ENCODE results near the gene GRAMD2A. TPM values are rescaled to one million over a fixed set of nuclear protein-coding genes. Genes with fewer than 3 reads are reported as not detected.

The GRAMD2A gene
- total RNA-seq, 1 donor from 2014 or later: not detected

DNA sequence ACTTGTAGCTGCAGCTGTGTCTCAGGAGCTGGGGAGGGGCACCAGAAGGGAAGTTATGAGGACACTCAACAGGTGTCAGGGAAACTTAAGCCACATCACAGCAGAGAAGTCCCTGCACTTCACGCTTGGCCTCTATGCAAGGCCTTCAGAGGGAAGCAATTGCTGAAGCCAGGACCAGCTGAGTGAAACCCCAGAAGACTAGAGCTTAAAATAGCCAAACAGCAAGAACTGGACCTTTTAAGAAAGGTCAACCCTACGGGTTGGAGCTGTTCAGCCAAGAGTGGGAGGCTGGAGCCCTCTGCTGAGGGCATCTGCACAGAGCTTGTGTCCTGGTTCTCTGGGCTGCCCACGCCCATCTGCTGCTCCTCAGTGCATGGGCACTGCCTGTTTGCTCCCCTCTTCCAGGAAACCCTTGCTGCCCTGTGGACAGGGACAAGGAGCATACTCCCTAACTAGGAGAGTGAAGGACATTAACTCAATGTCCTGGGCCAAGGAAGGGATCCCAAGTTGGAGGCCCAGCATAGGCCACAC, 3.9 kb upstream of the GRAMD2A start:
- peaks cover 14% of the 10 kb centered on the region for H3K9me3 Mint-ChIP-seq (ENCODE audit: unreplicated experiment)
- peaks cover 11% of the 10 kb centered on the region for H3K27me3 Mint-ChIP-seq (ENCODE audit: unreplicated experiment)
- TF ChIP-seq, protein P1, sequence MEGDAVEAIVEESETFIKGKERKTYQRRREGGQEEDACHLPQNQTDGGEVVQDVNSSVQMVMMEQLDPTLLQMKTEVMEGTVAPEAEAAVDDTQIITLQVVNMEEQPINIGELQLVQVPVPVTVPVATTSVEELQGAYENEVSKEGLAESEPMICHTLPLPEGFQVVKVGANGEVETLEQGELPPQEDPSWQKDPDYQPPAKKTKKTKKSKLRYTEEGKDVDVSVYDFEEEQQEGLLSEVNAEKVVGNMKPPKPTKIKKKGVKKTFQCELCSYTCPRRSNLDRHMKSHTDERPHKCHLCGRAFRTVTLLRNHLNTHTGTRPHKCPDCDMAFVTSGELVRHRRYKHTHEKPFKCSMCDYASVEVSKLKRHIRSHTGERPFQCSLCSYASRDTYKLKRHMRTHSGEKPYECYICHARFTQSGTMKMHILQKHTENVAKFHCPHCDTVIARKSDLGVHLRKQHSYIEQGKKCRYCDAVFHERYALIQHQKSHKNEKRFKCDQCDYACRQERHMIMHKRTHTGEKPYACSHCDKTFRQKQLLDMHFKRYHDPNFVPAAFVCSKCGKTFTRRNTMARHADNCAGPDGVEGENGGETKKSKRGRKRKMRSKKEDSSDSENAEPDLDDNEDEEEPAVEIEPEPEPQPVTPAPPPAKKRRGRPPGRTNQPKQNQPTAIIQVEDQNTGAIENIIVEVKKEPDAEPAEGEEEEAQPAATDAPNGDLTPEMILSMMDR (IDR thresholded peaks at IDR 0.05; ENCODE audit: partially characterized antibody, unreplicated experiment): no peak
- no peaks in the 10 kb centered on the region for H3K36me3 Mint-ChIP-seq (ENCODE audit: unreplicated experiment)
- no peak overlapping the region for H3K4me3 Mint-ChIP-seq (ENCODE audit: unreplicated experiment)
- H3K27ac Mint-ChIP-seq (ENCODE audit: unreplicated experiment): no peak overlapping the region
- no peaks in the 10 kb centered on the region for H3K4me1 Mint-ChIP-seq (ENCODE audit: low read depth, unreplicated experiment)
- no peak for DNase-seq

DNA sequence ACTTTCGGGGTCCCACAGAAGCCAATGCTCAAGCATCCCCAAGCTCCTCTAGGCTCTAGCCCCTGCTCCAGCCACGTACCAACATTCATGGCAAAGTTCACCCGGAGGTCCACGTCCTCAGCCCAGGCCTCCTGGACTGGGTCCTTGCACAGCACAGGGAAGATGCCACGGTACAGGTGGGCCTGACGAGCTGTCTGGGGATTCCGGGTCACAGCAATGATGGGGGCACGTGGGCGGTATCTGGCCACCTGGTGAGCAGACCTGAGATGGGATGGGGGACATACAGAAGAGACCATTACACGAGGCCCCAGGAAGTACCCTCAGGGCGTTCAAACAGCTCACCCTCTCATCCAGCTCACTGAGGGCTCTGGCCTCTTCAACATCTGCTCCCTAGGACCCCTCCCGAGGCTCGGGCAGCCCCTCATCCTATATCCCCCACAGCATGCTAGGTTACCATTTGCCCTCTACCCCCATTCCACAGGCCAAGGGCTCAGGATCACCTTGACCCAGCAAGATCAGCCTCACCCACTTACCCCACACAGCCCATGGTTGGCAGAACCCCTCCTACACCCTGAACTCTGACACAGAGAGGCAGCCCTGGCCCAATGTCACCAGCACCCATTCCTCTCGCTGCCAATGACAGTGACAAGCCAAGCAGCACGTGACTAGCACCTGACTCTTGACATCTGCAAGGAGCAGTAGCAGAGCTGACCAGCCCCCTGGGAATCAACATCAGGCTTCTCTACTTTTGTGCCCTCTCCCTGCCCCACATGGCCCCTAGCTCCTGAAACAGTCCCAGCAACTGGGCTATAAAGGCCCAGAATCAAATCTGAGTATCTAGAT, 3.0 kb upstream of the GRAMD2A start:
- Mint-ChIP-seq H3K9me3 (ENCODE audit: unreplicated experiment) (peaks cover 14% of the 10 kb centered on the region), H3K36me3 (ENCODE audit: unreplicated experiment) (no peaks in the 10 kb centered on the region), H3K4me3 (ENCODE audit: unreplicated experiment) (no peak overlapping the region), H3K27me3 (ENCODE audit: unreplicated experiment) (peaks cover 12% of the 10 kb centered on the region), H3K4me1 (ENCODE audit: low read depth, unreplicated experiment) (no peaks in the 10 kb centered on the region), H3K27ac (ENCODE audit: unreplicated experiment) (no peak overlapping the region)
- no peak for DNase-seq
- TF ChIP-seq, protein P1 (IDR thresholded peaks at IDR 0.05; ENCODE audit: partially characterized antibody, unreplicated experiment): no peak

DNA sequence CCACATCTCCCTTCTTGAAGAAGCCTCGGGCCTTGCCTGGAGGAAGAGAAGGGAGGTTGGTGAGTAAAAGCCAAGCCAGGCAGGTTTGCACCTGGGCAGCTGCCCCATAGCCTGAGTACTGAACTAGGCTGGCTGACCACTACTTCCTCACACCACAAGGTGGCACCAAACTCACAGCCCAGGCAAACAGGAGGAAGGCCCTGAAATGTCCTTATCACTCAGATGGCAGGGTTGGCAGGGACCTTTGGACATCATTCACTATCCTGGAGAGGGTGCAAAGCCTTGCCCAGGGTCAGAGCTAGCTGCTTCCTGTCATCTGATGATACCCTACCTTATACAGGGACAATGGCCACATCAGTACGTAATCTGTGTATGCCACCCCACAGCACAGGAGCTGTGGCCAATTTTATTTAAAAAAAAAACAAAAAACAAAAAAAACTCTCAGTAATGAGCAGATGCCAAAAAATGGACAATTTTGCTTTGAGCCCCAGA, 2.2 kb upstream of the GRAMD2A start:
- peak; percentile 79 for DNase-seq
- H3K4me1 Mint-ChIP-seq (ENCODE audit: low read depth, unreplicated experiment): no peaks in the 10 kb centered on the region
- TF ChIP-seq, protein P1 (IDR thresholded peaks at IDR 0.05; ENCODE audit: partially characterized antibody, unreplicated experiment): peak; percentile 85
- H3K36me3 Mint-ChIP-seq (ENCODE audit: unreplicated experiment): no peaks in the 10 kb centered on the region
- no peak overlapping the region for H3K4me3 Mint-ChIP-seq (ENCODE audit: unreplicated experiment)
- no peak overlapping the region for H3K27ac Mint-ChIP-seq (ENCODE audit: unreplicated experiment)
- H3K27me3 Mint-ChIP-seq (ENCODE audit: unreplicated experiment): peaks cover 12% of the 10 kb centered on the region
- H3K9me3 Mint-ChIP-seq (ENCODE audit: unreplicated experiment): peaks cover 14% of the 10 kb centered on the region

DNA sequence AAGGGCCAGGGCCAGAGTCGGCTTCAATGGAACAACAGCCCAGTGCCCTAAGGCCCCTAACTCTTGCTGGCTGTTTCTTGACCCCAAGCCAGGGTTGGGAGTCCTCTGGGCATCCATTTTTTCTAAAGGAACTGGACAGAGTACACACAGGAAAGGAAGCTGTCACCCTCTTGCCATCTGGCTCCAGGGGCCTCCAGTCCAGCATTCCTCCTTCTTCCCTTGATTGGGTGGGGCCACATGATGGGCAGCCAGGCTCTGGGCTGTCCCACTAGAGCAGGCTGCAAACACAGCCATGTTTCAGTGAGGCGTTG, 1.6 kb upstream of the GRAMD2A start:
- DNase-seq: no peak
- no peaks in the 10 kb centered on the region for H3K36me3 Mint-ChIP-seq (ENCODE audit: unreplicated experiment)
- no peak overlapping the region for H3K27ac Mint-ChIP-seq (ENCODE audit: unreplicated experiment)
- H3K9me3 Mint-ChIP-seq (ENCODE audit: unreplicated experiment): peaks cover 14% of the 10 kb centered on the region
- no peak overlapping the region for H3K4me3 Mint-ChIP-seq (ENCODE audit: unreplicated experiment)
- TF ChIP-seq, protein P1 (IDR thresholded peaks at IDR 0.05; ENCODE audit: partially characterized antibody, unreplicated experiment): no peak
- peaks cover 12% of the 10 kb centered on the region for H3K27me3 Mint-ChIP-seq (ENCODE audit: unreplicated experiment)
- H3K4me1 Mint-ChIP-seq (ENCODE audit: low read depth, unreplicated experiment): peaks cover 1% of the 10 kb centered on the region

Measured in glutamatergic neuron (in vitro differentiated cells).